Measurements from ENCODE around the gene TRAF3IP3.

TRAF3IP3 gene

DNA sequence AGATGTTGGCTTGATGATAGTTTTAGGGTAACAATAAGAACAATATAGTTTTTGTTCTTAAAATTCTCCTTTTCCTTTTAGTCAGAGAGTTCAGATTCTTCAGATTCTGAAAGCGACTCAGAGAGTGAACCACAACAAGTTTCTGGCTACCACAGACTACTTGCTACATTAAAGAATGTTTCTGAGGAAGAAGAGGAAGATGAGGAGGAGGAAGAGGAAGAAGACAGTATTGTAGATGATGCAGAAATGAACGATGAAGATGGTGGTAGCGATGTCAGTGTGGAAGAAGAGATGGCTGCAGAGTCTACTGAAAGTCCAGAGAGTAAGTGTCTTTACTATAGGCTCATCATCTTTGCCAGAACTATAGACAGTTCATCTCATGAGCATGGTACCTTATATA, 74.9 kb downstream of the TRAF3IP3 start:
- peaks cover 6 to 17% of the 10 kb centered on the region in 2 experiments for H3K36me3 ChIP-seq (ENCODE audit: control insufficient read depth in 1 of 2, insufficient read depth in 2 of 2, low read length in 2 of 2)
- no peak overlapping the region for H2AK5ac ChIP-seq (ENCODE audit: low read length)
- H3K27ac ChIP-seq (ENCODE audit: low read depth, low read length) = no peak overlapping the region
- no peak overlapping the region for H4K12ac ChIP-seq (ENCODE audit: low read depth, low read length)
- H4K8ac ChIP-seq (ENCODE audit: low read depth, low read length) = no peak overlapping the region
- 100% methylated on average over 1 of the region's 3 CpGs for WGBS (ENCODE audit: extremely low coverage, insufficient coverage, insufficient read length)
- no peak overlapping the region for H3K18ac ChIP-seq (ENCODE audit: low read length)
- no peak overlapping the region for H3K4me3 ChIP-seq (ENCODE audit: low read depth, low read length)
- H3K4me2 ChIP-seq (ENCODE audit: low read length) = no peak overlapping the region
- H3K4me1 ChIP-seq (ENCODE audit: control insufficient read depth in 1 of 2, insufficient read depth in 2 of 2, low read length in 2 of 2) = no peaks in the 10 kb centered on the region
- no peak overlapping the region for H2BK5ac ChIP-seq (ENCODE audit: low read depth, low read length, poor library complexity)
- no peak overlapping the region for H2BK120ac ChIP-seq (ENCODE audit: insufficient read depth, low read length, poor library complexity)
- H3K4ac ChIP-seq (ENCODE audit: low read depth, low read length) = no peak overlapping the region
- H2BK12ac ChIP-seq (ENCODE audit: low read length) = no peak overlapping the region
- peaks cover 3% of the 10 kb centered on the region for H3K79me2 ChIP-seq (ENCODE audit: control insufficient read depth, insufficient read depth, low read length, poor library complexity)
- H3K27me3 ChIP-seq (ENCODE audit: insufficient read depth, low read length) = no peaks in the 10 kb centered on the region
- no peaks in the 10 kb centered on the region for H3K9me3 ChIP-seq (ENCODE audit: insufficient read depth, low read depth, low read length)
- no peak overlapping the region for H3K14ac ChIP-seq (ENCODE audit: low read length)
- peaks cover 6% of the 10 kb centered on the region for H3K79me1 ChIP-seq (ENCODE audit: low read length)
- no peak overlapping the region for H3K23ac ChIP-seq (ENCODE audit: low read length)
- DNase-seq = no peak
- no peak overlapping the region for H2AFZ ChIP-seq (ENCODE audit: insufficient read depth, low read length, poor library complexity)
- H3K9ac ChIP-seq (ENCODE audit: low read length) = no peak overlapping the region
- no peak overlapping the region for H4K91ac ChIP-seq (ENCODE audit: low read depth, low read length)

DNA sequence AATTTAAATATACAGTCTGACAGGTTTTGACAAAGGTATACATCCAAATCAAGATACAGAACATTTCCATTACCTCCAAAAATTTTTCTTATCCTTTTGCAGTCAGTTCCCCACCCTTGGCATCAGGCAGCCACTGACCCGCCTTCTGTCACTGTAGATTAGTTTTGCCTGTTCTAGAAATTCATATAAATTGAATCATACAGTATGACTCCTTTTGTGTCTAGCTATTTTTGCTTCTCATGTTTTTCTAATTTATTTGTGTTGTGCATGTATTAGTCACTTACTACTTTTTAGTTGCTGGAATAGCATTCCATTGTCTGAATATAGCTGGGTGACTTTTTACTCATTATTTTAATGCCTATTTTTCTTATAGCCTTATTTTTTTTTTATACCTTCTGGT, 75.8 kb downstream of the TRAF3IP3 start:
- H3K18ac ChIP-seq (ENCODE audit: low read length) = no peak overlapping the region
- H2BK5ac ChIP-seq (ENCODE audit: low read depth, low read length, poor library complexity) = no peak overlapping the region
- H2BK120ac ChIP-seq (ENCODE audit: insufficient read depth, low read length, poor library complexity) = no peak overlapping the region
- H3K79me2 ChIP-seq (ENCODE audit: control insufficient read depth, insufficient read depth, low read length, poor library complexity) = peaks cover 3% of the 10 kb centered on the region
- H3K27me3 ChIP-seq (ENCODE audit: insufficient read depth, low read length) = no peaks in the 10 kb centered on the region
- no peak overlapping the region for H2AK5ac ChIP-seq (ENCODE audit: low read length)
- H3K9ac ChIP-seq (ENCODE audit: low read length) = no peak overlapping the region
- no peak overlapping the region for H2AFZ ChIP-seq (ENCODE audit: insufficient read depth, low read length, poor library complexity)
- H3K79me1 ChIP-seq (ENCODE audit: low read length) = peaks cover 6% of the 10 kb centered on the region
- H3K23ac ChIP-seq (ENCODE audit: low read length) = no peak overlapping the region
- H4K12ac ChIP-seq (ENCODE audit: low read depth, low read length) = no peak overlapping the region
- H3K4me2 ChIP-seq (ENCODE audit: low read length) = no peak overlapping the region
- no CpG with 5 or more reads among the region's 1 CpG for WGBS (ENCODE audit: extremely low coverage, insufficient coverage, insufficient read length)
- no peaks in the 10 kb centered on the region for H3K4me1 ChIP-seq (ENCODE audit: control insufficient read depth in 1 of 2, insufficient read depth in 2 of 2, low read length in 2 of 2)
- H4K91ac ChIP-seq (ENCODE audit: low read depth, low read length) = no peak overlapping the region
- DNase-seq = no peak
- no peaks in the 10 kb centered on the region for H3K9me3 ChIP-seq (ENCODE audit: insufficient read depth, low read depth, low read length)
- H2BK12ac ChIP-seq (ENCODE audit: low read length) = no peak overlapping the region
- H3K36me3 ChIP-seq (ENCODE audit: control insufficient read depth in 1 of 2, insufficient read depth in 2 of 2, low read length in 2 of 2) = peaks cover 6 to 17% of the 10 kb centered on the region in 2 experiments
- no peak overlapping the region for H4K8ac ChIP-seq (ENCODE audit: low read depth, low read length)
- no peak overlapping the region for H3K4me3 ChIP-seq (ENCODE audit: low read depth, low read length)
- H3K27ac ChIP-seq (ENCODE audit: low read depth, low read length) = no peak overlapping the region
- no peak overlapping the region for H3K14ac ChIP-seq (ENCODE audit: low read length)
- H3K4ac ChIP-seq (ENCODE audit: low read depth, low read length) = no peak overlapping the region
